ENCODE measurements around the gene NCKAP5. TPM values are rescaled to one million over a fixed set of nuclear protein-coding genes. Genes with fewer than 3 reads are reported as not detected.

NCKAP5 gene
- total and polyA plus RNA-seq, 7 donors: 0.03 to 1.2 (median 0.22) TPM

GRCh38 chr2:133515271-133515670 is 53.0 kb downstream of the NCKAP5 start:
- ATAC-seq: no peak
- TF ChIP-seq CTCF (IDR thresholded peaks at IDR 0.05): no peak
- no peak for DNase-seq
- no peaks in the 10 kb centered on the region for H3K27me3 ChIP-seq (ENCODE audit: insufficient read depth in 3 of 3, low read length in 2 of 3)
- intact Hi-C loops (cut with DNase I): no loop called here
- WGBS, 3 donors: 50 to 63% (median 50%) methylated on average over 2 of the region's 2 CpGs
- H3K4me3 ChIP-seq: no peak overlapping the region
- H3K9me3 ChIP-seq: no peaks in the 10 kb centered on the region
- no peaks in the 10 kb centered on the region for H3K36me3 ChIP-seq (ENCODE audit: insufficient read depth in 1 of 2, low read depth in 1 of 2)
- no peaks in the 10 kb centered on the region for H3K4me1 ChIP-seq
- no peak overlapping the region for H3K27ac ChIP-seq

GRCh38 chr2:133513893-133514292 is 54.4 kb downstream of the NCKAP5 start:
- no peak for DNase-seq
- Histone ChIP-seq H3K9me3 (no peaks in the 10 kb centered on the region), H3K4me1 (no peaks in the 10 kb centered on the region), H3K27me3 (ENCODE audit: insufficient read depth in 3 of 3, low read length in 2 of 3) (no peaks in the 10 kb centered on the region), H3K4me3 (no peak overlapping the region), H3K36me3 (ENCODE audit: insufficient read depth in 1 of 2, low read depth in 1 of 2) (no peaks in the 10 kb centered on the region), H3K27ac (no peak overlapping the region)
- 93 to 96% (median 93%) methylated on average over 8 of the region's 8 CpGs for WGBS, 3 donors
- TF ChIP-seq CTCF (IDR thresholded peaks at IDR 0.05): no peak
- intact Hi-C loops (cut with DNase I): no loop called here
- no peak for ATAC-seq

- intact Hi-C loops (cut with DNase I): no loop called here
- no peaks in the 10 kb centered on the region for H3K36me3 ChIP-seq (ENCODE audit: insufficient read depth in 1 of 2, low read depth in 1 of 2)
- no peak overlapping the region for H3K27ac ChIP-seq
- DNase-seq (no peak), ATAC-seq (no peak)
- TF ChIP-seq CTCF (IDR thresholded peaks at IDR 0.05): no peak
- H3K27me3 ChIP-seq (ENCODE audit: insufficient read depth in 3 of 3, low read length in 2 of 3): no peaks in the 10 kb centered on the region
- H3K9me3 ChIP-seq: no peaks in the 10 kb centered on the region
- WGBS, 3 donors: 96 to 98% (median 97%) methylated on average over 4 of the region's 4 CpGs
- H3K4me3 ChIP-seq: no peak overlapping the region
- no peaks in the 10 kb centered on the region for H3K4me1 ChIP-seq
Measured at GRCh38 chr2:133512121-133512520, 56.1 kb downstream of the NCKAP5 start.

GRCh38 chr2:133511679-133512078 is 56.6 kb downstream of the NCKAP5 start:
- Histone ChIP-seq H3K9me3 (no peaks in the 10 kb centered on the region), H3K4me3 (no peak overlapping the region), H3K4me1 (no peaks in the 10 kb centered on the region), H3K36me3 (ENCODE audit: insufficient read depth in 1 of 2, low read depth in 1 of 2) (no peaks in the 10 kb centered on the region), H3K27ac (no peak overlapping the region), H3K27me3 (ENCODE audit: insufficient read depth in 3 of 3, low read length in 2 of 3) (no peaks in the 10 kb centered on the region)
- DNase-seq (no peak), ATAC-seq (no peak)
- no peak for TF ChIP-seq CTCF (IDR thresholded peaks at IDR 0.05)
- intact Hi-C loops (cut with DNase I): no loop called here
- WGBS, 3 donors: 0 to 56% (median 21%) methylated on average over 1 of the region's 1 CpG

- intact Hi-C loops (cut with DNase I): no loop called here
- no peak for DNase-seq
- Histone ChIP-seq H3K27ac (no peak overlapping the region), H3K36me3 (ENCODE audit: insufficient read depth in 1 of 2, low read depth in 1 of 2) (no peaks in the 10 kb centered on the region), H3K9me3 (no peaks in the 10 kb centered on the region), H3K4me1 (no peaks in the 10 kb centered on the region), H3K4me3 (no peak overlapping the region), H3K27me3 (ENCODE audit: insufficient read depth in 3 of 3, low read length in 2 of 3) (no peaks in the 10 kb centered on the region)
- no peak for ATAC-seq
- WGBS, 3 donors: 90 to 93% (median 91%) methylated on average over 6 of the region's 6 CpGs
- TF ChIP-seq CTCF (IDR thresholded peaks at IDR 0.05): no peak
Measured at GRCh38 chr2:133509777-133510176, 58.5 kb downstream of the NCKAP5 start.
